Breast epithelium (tissue), 4 donors: Measurements from ENCODE around the gene ADGRA1. TPM values are rescaled to one million over a fixed set of nuclear protein-coding genes. Genes with fewer than 3 reads are reported as not detected.

Experiments used
- DNase-seq, 2 donors: peaks; one replicate each; pipeline ENCODE4 v3.0.0-alpha.2; 2019; ENCODE audit warnings: low spot score in 2 of 2
- H3K27ac ChIP-seq, 2 donors: fragments of 200-600 bp; sonication (generic) in 1 of 2; one replicate each; pipeline ENCODE4 v1.5.1; 2016 to 2019; ENCODE audit warnings: mild to moderate bottlenecking in 1 of 2
- H3K27me3 ChIP-seq, 2 donors: fragments of 200-600 bp; sonication (generic) in 1 of 2; one replicate each; pipeline versions ENCODE4 v1.5.1 to v1.6.0; 2017 to 2019; ENCODE audit warnings: control low read depth in 1 of 2, mild to moderate bottlenecking in 1 of 2
- H3K36me3 ChIP-seq: fragments of 200-600 bp; one replicate; pipeline ENCODE4 v1.5.1; 2019
- H3K4me1 ChIP-seq, 2 donors: fragments of 200-600 bp; sonication (generic); one replicate each; pipeline ENCODE4 v1.5.1; 2016 to 2019; ENCODE audit warnings: control low read depth in 1 of 2
- H3K4me3 ChIP-seq, 3 donors: fragments of 200-600 bp; sonication (generic); 1 replicate in 2 of 3; 2 replicates in 1 of 3; pipeline ENCODE4 v1.5.1; 2016 to 2019; ENCODE audit warnings: mild to moderate bottlenecking in 3 of 3, moderate library complexity in 2 of 3
- H3K9me3 ChIP-seq, 2 donors: fragments of 200-600 bp; sonication (generic) in 1 of 2; one replicate each; pipeline ENCODE4 v1.5.1; 2016 to 2019; ENCODE audit warnings: control low read depth in 1 of 2
- CTCF ChIP-seq, 3 donors: fragments of 450-650 bp; IDR thresholded peaks; one replicate each; pipeline ENCODE4 v1.5.1; 2016 to 2017; ENCODE audit warnings: antibody characterized with exemption in 3 of 3, mild to moderate bottlenecking in 3 of 3, moderate library complexity in 3 of 3
- POLR2A ChIP-seq: fragments of 450-650 bp; IDR thresholded peaks from one replicate; pipeline ENCODE4 v1.6.1; 2016; ENCODE audit warnings: antibody characterized with exemption, mild to moderate bottlenecking, moderate library complexity
- POLR2AphosphoS5 ChIP-seq, 3 donors: sonication (generic); formaldehyde crosslinking; IDR thresholded peaks; one replicate each; pipeline ENCODE4 v1.6.1; 2017; ENCODE audit warnings: antibody characterized with exemption in 3 of 3
- intact Hi-C: fragments of 100-400 bp; cut with DNase I; formaldehyde crosslinking; loops from one replicate; pipeline ENCODE4 v1.15.1; 2023; ENCODE audit warnings: low total_unique reads
- total RNA-seq, 3 donors: library from RNA; depleted of rRNA; stranded (reverse); fragments of >200 nt; gene quantifications; one replicate each; pipeline ENCODE4 v1.1.0, GENCODE V29; 2016

Gene ADGRA1
- total RNA-seq, 3 donors from 2014 or later, result 0.33 TPM; not detected in 2

GRCh38 chr10:133117036-133117687 is 29.4 kb downstream of the ADGRA1 start:
- Histone ChIP-seq H3K36me3 (no peaks in the 10 kb centered on the region), H3K4me1 (no peaks in the 10 kb centered on the region), H3K9me3 (peaks cover 7 to 17% of the 10 kb centered on the region in 2 donors), H3K4me3 (no peak overlapping the region), H3K27ac (no peak overlapping the region), H3K27me3 (peaks cover 0 to 34% of the 10 kb centered on the region in 2 donors)
- no peak for DNase-seq
- intact Hi-C loops, result no loop called here
- TF ChIP-seq CTCF (IDR thresholded peaks at IDR 0.05) (no peak), POLR2AphosphoS5 (IDR thresholded peaks at IDR 0.05) (no peak), POLR2A (no peak)

- Histone ChIP-seq H3K9me3 (peaks cover 7 to 17% of the 10 kb centered on the region in 2 donors), H3K4me3 (no peak overlapping the region), H3K27me3 (peaks cover 0 to 36% of the 10 kb centered on the region in 2 donors), H3K27ac (no peak overlapping the region), H3K36me3 (no peaks in the 10 kb centered on the region), H3K4me1 (no peaks in the 10 kb centered on the region)
- DNase-seq, result no peak
- intact Hi-C loops, result no loop called here
- no peak for TF ChIP-seq CTCF (IDR thresholded peaks at IDR 0.05)
Observed at GRCh38 chr10:133117688-133118071, 30.0 kb downstream of the ADGRA1 start.

- no peak overlapping the region for H3K27ac ChIP-seq
- peaks cover 7 to 17% of the 10 kb centered on the region in 2 donors for H3K9me3 ChIP-seq
- H3K36me3 ChIP-seq, result no peaks in the 10 kb centered on the region
- no peaks in the 10 kb centered on the region for H3K4me1 ChIP-seq
- TF ChIP-seq POLR2A (no peak), POLR2AphosphoS5 (IDR thresholded peaks at IDR 0.05) (no peak), CTCF (IDR thresholded peaks at IDR 0.05) (no peak)
- H3K4me3 ChIP-seq, result no peak overlapping the region
- no peak for DNase-seq
- peaks cover 0 to 55% of the 10 kb centered on the region in 2 donors for H3K27me3 ChIP-seq
- intact Hi-C loops, result no loop called here
Observed at GRCh38 chr10:133121479-133121878, 33.8 kb downstream of the ADGRA1 start.

GRCh38 chr10:133122171-133122935 is 34.6 kb downstream of the ADGRA1 start:
- DNase-seq, result no peak
- no peak overlapping the region for H3K4me3 ChIP-seq
- intact Hi-C loops, result no loop called here
- peaks cover 4 to 17% of the 10 kb centered on the region in 2 donors for H3K9me3 ChIP-seq
- TF ChIP-seq CTCF (IDR thresholded peaks at IDR 0.05) (no peak), POLR2A (no peak), POLR2AphosphoS5 (IDR thresholded peaks at IDR 0.05) (no peak)
- H3K4me1 ChIP-seq, result no peaks in the 10 kb centered on the region
- no peak overlapping the region for H3K27ac ChIP-seq
- peaks cover 0 to 53% of the 10 kb centered on the region in 2 donors for H3K27me3 ChIP-seq
- no peaks in the 10 kb centered on the region for H3K36me3 ChIP-seq

- DNase-seq, result no peak
- intact Hi-C loops, result no loop called here
- H3K36me3 ChIP-seq, result no peaks in the 10 kb centered on the region
- peaks cover 0 to 46% of the 10 kb centered on the region in 2 donors for H3K27me3 ChIP-seq
- no peak for TF ChIP-seq POLR2A
- TF ChIP-seq CTCF (IDR thresholded peaks at IDR 0.05), result no peak
- peaks cover 0 to 17% of the 10 kb centered on the region in 2 donors for H3K9me3 ChIP-seq
- no peak overlapping the region for H3K27ac ChIP-seq
- H3K4me1 ChIP-seq, result no peaks in the 10 kb centered on the region
- H3K4me3 ChIP-seq, result no peak overlapping the region
Observed at GRCh38 chr10:133123050-133123745, 35.5 kb downstream of the ADGRA1 start.
